Mucosa of descending colon (tissue), 3 donors: ENCODE results near the gene DGAT2L6. TPM values are rescaled to one million over a fixed set of nuclear protein-coding genes. Genes with fewer than 3 reads are reported as not detected.
"Not testable (repeated sequence)": the region's sequence is repeated elsewhere in the genome, so short reads cannot be mapped to it uniquely, and the experiment has no call there.

Experiments
- ATAC-seq: fragments of 200-7000 bp; cut with Tn5 transposase; one replicate; pipeline ENCODE4 v1.9.1; 2020; ENCODE audit warnings: mild to moderate bottlenecking, moderate library complexity
- DNase-seq, 3 donors: peaks; one replicate each; pipeline ENCODE4 v3.0.0-alpha.2; 2020
- H3K36me3 ChIP-seq: fragments of 200-600 bp; one replicate; pipeline ENCODE4 v1.8.0; 2021; ENCODE audit warnings: low read depth, mild to moderate bottlenecking
- H3K4me1 ChIP-seq: fragments of 200-600 bp; one replicate; pipeline ENCODE4 v1.8.0; 2021; ENCODE audit warnings: low read depth, mild to moderate bottlenecking
- H3K4me3 ChIP-seq: fragments of 200-600 bp; one replicate; pipeline ENCODE4 v1.8.0; 2021; ENCODE audit warnings: mild to moderate bottlenecking
- H3K9me3 ChIP-seq: fragments of 200-600 bp; one replicate; pipeline ENCODE4 v1.8.0; 2021; ENCODE audit warnings: mild to moderate bottlenecking
- intact Hi-C, 2 donors: fragments of 100-400 bp; cut with DNase I in 1 of 2; cut with micrococcal nuclease in 1 of 2; formaldehyde crosslinking; loops; one replicate each; pipeline versions ENCODE4 v1.11.0 to v1.11.1; 2022; cut with DNase I, micrococcal nuclease
- total RNA-seq, 3 donors: library from RNA; stranded (reverse); fragmentation: NEBNext Ultra II Directional in 2 of 3; extraction: Animal tissue kit (Norgen Biotek cat#: 25700) in 2 of 3; gene quantifications; one replicate each; pipeline versions ENCODE4 v1.2.1 to v1.2.4, GENCODE V29; 2021 to 2023
- TF ChIP-seq, protein P1 (sequence below): fragments of 200-600 bp; IDR thresholded peaks from one replicate; pipeline ENCODE4 v1.8.0; 2022; ENCODE audit warnings: antibody characterized with exemption, mild to moderate bottlenecking
- donor health status: DM: no; HTN: no; CAD: no; lungs with moderate emphysema.
- donor health status: DM: no; HTN: no; CAD: no.
- donor health status: DM: no; HTN: yes; CAD: no.

The DGAT2L6 gene
- total RNA-seq, 3 donors from 2014 or later, result not detected

DNA sequence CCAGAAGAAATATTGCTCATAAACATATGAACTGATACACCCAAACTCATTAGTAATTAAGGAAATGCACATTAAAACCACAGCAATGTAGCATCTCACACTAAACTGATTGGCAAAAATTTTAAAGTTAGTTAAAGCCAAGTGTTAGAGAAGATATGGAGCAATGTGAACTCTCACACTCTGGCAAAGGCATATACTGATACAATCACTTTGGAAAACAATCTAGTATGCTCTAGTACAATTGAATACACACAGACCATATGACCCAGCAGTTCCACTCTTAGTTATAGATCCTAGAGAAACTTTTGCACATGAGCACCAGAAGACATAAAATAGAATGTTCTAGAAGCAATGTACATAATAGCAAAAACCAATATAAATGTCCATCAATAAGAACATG is 48.8 kb downstream of the DGAT2L6 start:
- TF ChIP-seq, protein P1, sequence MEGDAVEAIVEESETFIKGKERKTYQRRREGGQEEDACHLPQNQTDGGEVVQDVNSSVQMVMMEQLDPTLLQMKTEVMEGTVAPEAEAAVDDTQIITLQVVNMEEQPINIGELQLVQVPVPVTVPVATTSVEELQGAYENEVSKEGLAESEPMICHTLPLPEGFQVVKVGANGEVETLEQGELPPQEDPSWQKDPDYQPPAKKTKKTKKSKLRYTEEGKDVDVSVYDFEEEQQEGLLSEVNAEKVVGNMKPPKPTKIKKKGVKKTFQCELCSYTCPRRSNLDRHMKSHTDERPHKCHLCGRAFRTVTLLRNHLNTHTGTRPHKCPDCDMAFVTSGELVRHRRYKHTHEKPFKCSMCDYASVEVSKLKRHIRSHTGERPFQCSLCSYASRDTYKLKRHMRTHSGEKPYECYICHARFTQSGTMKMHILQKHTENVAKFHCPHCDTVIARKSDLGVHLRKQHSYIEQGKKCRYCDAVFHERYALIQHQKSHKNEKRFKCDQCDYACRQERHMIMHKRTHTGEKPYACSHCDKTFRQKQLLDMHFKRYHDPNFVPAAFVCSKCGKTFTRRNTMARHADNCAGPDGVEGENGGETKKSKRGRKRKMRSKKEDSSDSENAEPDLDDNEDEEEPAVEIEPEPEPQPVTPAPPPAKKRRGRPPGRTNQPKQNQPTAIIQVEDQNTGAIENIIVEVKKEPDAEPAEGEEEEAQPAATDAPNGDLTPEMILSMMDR, result no peak
- ATAC-seq (no peak), DNase-seq (no peak)
- Histone ChIP-seq H3K9me3 (no peaks in the 10 kb centered on the region), H3K4me1 (no peaks in the 10 kb centered on the region), H3K4me3 (no peak overlapping the region), H3K36me3 (no peaks in the 10 kb centered on the region)
- intact Hi-C loops, result no loop called here

DNA sequence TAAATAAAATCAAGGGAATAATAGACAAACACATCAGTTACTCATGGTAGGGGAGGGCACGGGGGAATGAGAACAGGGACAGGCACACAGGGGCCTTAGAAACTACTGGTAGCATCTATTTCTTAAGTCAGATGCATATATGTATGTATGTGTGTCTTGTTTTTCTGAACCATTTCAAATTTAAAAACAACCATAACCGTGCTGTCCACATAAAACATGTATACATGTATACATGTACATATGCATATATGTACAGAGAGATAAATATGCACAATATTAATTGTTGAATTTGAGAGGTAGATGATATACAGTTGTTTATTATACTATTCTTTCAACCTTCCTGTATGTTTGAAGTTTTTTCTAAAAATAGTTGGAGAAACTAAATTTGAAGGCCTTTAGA is 49.4 kb downstream of the DGAT2L6 start:
- ATAC-seq, result no peak
- no peak overlapping the region for H3K4me3 ChIP-seq
- TF ChIP-seq, protein P1, result no peak
- no peaks in the 10 kb centered on the region for H3K36me3 ChIP-seq
- H3K9me3 ChIP-seq, result no peaks in the 10 kb centered on the region
- H3K4me1 ChIP-seq, result no peaks in the 10 kb centered on the region
- no peak for DNase-seq
- intact Hi-C loops, result no loop called here

DNA sequence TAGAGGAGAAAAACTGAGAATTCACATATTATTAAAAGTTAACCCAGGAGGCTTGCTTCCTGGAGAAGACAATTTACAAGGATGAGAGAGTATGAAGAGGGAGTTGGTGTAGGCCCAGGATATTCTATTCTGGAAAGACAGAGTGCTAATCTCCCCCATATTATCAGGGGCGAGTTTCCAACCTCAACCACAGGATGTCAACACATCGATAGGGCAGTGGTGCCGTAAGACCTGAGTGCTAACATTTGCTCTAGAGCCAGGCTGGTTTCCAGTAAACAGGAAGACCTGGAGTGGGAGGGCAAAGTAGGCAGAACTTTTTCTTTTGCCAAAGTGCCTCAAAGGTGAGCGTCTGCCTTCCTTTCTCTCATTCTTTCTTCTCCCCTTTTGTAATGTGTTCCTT is 54.4 kb downstream of the DGAT2L6 start:
- TF ChIP-seq, protein P1, result no peak

DNA sequence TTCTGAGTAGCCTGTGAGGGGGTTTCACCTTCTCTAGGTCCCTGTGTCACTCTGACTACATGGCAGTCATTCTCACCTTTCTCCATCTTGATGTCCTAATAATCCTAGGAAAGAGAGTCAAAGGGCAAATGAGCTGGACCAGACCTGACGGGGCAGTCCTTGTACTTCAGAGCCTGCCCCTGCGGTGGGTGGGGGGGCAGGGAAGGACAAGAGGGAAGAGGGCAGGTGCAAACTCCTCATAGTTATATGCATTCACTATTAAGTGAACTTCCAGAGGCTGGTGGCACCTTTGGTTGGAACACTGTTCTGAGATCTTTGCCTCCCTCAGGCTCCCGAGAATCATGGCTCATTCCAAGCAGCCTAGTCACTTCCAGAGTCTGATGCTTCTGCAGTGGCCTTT is 57.1 kb downstream of the DGAT2L6 start, which contains the start of gene AWAT1:
AWAT1 (plus strand) TSS at position 301 of the 400 bp plus-strand sequence; CDS start at position 342, 41 bp downstream.
- Histone ChIP-seq H3K9me3 (no peaks in the 10 kb centered on the region), H3K4me3 (no peak within 1 kb of the TSS), H3K4me1 (no peaks in the 10 kb centered on the region), H3K36me3 (no peaks in the 10 kb centered on the region)
- no peak for DNase-seq
- TF ChIP-seq, protein P1, result no peak
- ATAC-seq, result no peak
- intact Hi-C loops, result no loop called here

More for the DNA sequence above, 54.4 kb downstream of the DGAT2L6 start:
- DNase-seq (no peak), ATAC-seq (no peak)
- Histone ChIP-seq H3K9me3 (no peaks in the 10 kb centered on the region), H3K4me1 (no peaks in the 10 kb centered on the region), H3K4me3 (no peak overlapping the region), H3K36me3 (no peaks in the 10 kb centered on the region)
- intact Hi-C loops, result no loop called here

DNA sequence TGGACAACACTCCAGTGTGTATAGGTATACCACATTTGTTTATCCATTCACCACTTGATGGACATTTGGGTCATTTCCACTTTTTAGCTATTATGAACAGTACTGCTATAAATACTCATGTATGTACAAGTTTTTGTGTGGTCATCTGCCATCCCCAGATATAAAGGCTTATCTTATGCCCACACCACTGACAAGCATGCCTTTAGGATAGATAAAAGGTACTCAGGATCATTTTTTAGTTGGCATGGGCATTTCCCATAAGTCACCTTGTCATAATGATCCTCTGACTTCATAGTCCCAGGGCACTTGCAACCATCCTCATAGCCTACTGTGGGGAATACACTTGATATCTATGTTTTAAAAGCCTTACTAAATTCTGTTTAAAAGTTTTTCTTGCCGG is 63.5 kb downstream of the DGAT2L6 start:
- no peaks in the 10 kb centered on the region for H3K4me1 ChIP-seq
- no peak overlapping the region for H3K4me3 ChIP-seq
- no peaks in the 10 kb centered on the region for H3K9me3 ChIP-seq
- DNase-seq, result no peak
- ATAC-seq, result no peak
- H3K36me3 ChIP-seq, result no peaks in the 10 kb centered on the region
- TF ChIP-seq, protein P1, result no peak
- intact Hi-C loops, result no loop called here

DNA sequence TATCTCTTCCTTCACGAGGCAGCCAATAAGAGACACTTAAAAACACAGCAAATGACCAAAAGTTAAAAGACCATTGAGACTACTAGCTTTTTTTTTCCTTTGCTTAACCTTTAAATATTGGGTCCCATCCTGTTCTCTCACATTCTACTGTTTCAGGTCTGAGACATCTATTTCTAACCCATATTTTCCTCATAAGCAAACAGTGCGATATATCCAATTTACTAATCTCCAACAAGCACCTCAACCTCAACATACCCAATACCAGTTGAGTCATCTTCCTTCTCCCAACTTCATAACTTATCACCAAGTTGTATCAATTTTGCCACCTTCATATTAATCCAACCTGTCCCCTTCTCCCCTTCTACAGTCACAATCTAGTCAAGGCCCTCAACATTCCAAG is 64.2 kb downstream of the DGAT2L6 start:
- H3K9me3 ChIP-seq, result no peaks in the 10 kb centered on the region
- intact Hi-C loops, result no loop called here
- ATAC-seq (no peak), DNase-seq (no peak)
- H3K36me3 ChIP-seq, result no peaks in the 10 kb centered on the region
- H3K4me1 ChIP-seq, result no peaks in the 10 kb centered on the region
- H3K4me3 ChIP-seq, result no peak overlapping the region
- TF ChIP-seq, protein P1, result no peak

DNA sequence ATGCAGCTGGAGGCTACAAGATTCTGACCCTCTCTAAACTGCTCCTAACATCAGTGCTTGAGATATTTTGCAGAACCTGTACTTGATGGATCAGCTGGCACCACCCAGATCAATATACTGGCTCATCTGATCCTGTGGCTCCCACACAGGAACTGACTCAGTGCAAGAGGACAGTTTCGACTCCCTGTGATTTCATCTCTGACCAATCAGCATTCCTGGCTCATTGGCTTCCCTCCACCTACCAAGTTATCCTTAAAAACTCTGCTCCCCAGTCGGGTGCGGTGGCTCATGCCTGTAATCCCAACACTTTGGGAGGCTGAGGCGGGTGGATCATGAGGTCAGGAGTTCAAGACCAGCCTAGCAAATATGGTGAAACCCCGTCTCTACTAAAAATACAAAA is 66.3 kb downstream of the DGAT2L6 start:
- H3K36me3 ChIP-seq, H3K9me3 ChIP-seq, intact Hi-C loops, H3K4me1 ChIP-seq, ATAC-seq, H3K4me3 ChIP-seq, DNase-seq: not testable (repeated sequence)
